NCI-H1092 (cell line): ENCODE data around the gene AGAP1.
"Not testable (repeated sequence)": the region's sequence is repeated elsewhere in the genome, so short reads cannot be mapped to it uniquely, and the experiment has no call there.

Experiments
- DNase-seq: peaks from one replicate; lab custom pipeline; 2025; lab: John Stamatoyannopoulos, UW

The AGAP1 gene

GRCh38 chr2:235592430-235592829, 98.6 kb downstream of the AGAP1 start:
- DNase-seq = no peak

DNA sequence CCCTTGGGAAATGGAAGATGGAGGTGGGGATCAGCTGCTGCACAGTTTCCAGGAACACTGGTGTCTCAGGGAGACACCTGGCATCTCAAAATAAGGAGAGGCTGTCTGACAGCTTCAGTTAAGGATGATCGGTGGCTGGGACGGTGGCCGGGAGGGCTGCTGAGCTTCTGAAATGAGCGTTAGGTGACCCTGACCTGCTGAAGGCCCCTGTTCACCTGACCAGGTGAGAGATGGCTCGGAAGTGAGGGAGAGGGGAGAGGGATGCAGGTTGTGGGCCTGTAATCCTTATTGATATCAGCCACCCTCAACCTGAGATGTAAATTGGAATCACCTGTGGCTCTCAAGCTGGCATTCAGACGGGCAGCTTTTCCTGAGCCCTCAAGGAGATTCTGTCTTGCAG, 99.0 kb downstream of the AGAP1 start:
- no peak for DNase-seq

GRCh38 chr2:235594041-235594440, 100.2 kb downstream of the AGAP1 start:
- peak; percentile 29 for DNase-seq

DNA sequence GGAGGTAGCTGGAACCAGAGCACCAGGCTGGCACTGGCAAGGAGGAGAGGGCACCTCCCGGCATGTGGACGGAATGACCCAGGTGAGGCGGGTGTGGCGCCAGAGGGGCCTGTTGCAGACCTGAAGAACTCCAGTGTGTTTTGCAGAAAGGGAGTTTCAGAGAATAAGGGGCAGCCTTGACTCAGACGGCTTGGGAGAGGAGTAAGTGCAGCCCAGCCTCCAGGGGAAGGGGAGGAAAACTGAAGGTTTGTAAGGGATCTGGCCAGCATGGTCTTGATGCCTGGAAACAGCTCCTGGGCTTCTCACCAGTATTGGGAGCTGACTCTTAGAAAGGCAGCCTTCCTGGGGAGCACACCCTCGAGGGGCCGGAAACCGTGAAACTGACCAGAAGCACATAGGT, 101.1 kb downstream of the AGAP1 start:
- no peak for DNase-seq

- peak; percentile 18 for DNase-seq
Observed at GRCh38 chr2:235595422-235596010, 101.7 kb downstream of the AGAP1 start.

DNA sequence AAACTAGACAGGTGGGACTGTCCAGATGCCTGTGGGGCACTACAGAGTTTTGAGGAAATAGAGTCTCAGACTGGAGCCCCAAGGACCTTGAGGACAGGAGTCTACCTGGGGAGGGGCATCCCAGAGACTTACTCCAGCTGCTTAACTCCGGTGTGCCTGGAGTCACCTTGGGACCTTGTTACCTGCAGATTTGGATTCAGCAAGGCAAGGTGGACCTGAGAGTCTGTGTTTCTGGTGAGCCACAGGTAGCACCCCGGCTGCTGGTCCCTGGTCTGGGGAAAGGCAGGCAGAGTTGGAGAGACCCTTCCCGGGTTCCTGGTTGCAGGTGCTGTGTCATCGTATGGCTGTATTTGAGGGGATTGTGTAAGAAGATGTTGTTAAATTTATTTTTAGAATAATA, 102.4 kb downstream of the AGAP1 start:
- DNase-seq = no peak

GRCh38 chr2:235597081-235597615, 103.3 kb downstream of the AGAP1 start:
- DNase-seq = no peak

DNA sequence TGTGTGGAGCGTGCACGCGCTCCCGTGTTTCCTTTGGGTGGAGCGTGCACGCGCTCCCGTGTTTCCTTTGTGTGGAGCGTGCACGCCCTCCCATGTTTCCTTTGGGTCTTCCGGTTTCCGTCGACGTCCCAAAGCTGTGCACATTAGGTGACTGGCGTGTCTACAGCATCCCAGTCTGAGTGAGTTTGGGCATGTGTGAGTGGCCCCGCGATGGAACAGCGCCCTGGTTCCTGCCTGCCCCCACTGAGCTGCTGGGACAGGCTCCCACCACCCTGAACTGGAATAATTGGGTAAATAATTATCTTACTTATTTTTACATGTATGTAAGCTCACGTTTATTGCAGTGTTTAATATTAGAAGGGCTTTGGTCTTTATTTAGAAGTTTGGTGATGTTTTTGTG, 104.2 kb downstream of the AGAP1 start:
- DNase-seq = no peak

DNA sequence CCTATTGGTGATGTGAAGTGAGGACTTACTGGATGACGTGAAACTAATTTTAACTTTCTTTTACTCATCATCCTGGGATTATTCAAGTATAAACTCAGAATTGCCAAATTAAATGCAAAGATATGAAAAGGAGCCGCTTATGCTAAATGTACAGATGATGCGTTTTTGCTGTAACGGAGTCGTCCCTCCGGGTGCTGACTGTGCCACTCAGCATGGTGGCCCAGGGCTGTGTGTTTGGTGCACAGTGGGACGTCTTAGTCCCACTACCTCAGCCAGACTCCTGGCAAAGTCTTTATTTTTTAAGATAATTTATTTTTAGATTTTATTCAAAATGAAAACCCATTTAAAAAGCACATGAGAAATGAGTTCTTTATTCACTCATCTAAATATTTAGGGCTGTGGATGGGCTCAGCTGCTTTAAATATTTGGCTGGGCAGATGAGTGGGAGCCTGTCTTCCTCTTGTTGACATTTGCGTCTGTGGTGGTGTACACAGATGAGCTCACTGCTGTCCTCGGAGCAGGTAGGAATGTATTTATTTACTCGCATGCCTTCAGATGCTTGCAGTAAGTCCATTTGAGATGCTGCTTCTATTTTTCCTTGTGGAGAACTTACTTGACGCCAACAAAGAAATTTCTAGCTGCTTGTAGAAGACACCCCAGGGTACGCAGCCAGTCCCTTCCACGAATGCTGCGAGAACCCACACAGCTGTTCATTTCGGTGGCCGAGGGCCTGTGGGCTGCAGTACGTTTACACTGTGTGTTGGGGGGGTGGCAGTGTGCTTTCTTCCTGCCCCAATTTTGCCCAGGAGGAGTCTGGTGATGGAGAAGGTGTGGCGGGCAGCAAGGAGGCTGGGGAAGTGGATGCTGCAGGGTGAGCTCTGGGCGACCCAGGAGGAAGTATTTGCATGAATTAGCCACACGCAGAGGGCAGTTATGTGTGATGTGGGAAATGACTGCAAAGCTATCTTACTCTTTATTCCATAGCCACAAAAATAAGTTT, 105.0 kb downstream of the AGAP1 start:
- DNase-seq = no peak

- DNase-seq = no peak
Observed at GRCh38 chr2:235599596-235600338, 105.9 kb downstream of the AGAP1 start.

DNA sequence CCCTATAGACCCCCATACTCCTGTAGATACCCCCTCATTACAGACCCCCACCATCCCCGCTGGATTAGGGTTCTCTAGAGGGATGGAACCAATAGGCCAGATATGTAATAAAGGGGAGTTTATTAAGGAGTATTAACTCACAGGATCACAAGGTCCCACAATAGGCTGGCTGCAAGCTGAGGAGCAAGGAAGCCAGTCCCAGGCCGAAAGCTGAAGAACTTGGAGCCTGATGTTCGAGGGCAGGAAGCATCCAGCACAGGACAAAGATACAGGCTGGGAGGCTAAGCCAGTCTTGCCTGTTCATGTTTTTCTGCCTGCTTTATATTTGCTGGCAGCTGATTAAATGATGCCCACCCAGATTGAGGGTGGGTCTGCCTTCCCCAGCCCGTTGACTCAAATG, 106.6 kb downstream of the AGAP1 start:
- DNase-seq = no peak

DNA sequence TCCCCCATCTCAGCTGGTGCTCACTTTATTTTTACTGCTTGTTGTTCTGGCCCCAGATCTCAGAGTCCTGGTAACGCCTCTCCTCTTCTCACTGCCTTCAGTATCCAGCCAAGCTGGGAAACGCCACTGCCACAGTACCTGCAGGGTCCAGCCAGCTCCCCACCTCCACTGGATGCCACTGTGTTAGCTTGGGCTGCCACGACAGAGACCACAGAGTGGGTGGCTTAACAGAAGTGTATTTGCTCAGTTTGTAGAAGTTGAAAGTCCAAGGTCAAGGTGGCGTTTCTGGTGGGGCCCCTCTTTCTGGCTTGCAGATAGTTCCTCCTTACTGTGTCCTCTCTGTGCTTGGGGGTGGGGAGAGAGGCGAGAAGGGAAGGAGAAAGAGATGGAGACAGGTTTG, 107.1 kb downstream of the AGAP1 start:
- DNase-seq = no peak

DNA sequence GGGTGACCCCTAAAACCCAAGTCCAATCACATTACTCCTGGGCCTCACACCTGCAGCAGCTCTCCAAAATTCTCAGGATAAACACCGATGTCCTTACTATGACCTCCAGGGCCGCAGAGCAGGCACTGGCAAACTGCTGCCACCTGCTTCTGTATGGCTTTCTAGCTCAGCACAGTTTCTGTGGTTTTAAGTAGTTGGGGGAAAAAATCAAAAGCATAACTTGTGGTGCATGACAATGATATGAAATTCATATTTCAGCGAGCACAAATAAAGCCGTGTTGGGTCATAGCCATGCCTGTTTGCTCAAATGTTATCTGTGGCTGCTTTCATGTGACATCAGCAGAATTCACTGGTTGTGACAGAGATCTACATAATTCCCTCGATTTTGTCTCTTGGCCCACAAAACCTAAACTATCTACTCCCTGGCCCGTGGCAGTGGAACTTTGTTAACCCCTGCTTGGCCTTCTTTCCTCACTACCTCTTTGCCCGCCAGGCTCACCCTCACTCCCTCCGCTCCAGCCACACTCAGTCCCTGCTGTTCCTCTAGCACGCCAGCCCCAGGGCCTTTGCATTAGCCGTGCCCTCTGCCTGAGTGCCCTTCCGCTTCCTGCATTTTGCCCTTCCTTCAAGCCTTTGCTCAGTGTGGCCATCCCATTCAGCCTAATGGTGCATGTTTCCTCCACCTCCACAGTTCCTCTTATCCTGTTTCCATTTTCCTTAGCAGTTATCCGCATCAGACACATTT, 108.3 kb downstream of the AGAP1 start:
- no peak for DNase-seq

- not testable (repeated sequence) for DNase-seq
Observed at GRCh38 chr2:235602971-235603370, 109.1 kb downstream of the AGAP1 start.

- no peak for DNase-seq
Observed at GRCh38 chr2:235603659-235604058, 109.8 kb downstream of the AGAP1 start.

GRCh38 chr2:235605312-235606003, 111.6 kb downstream of the AGAP1 start:
- peak; percentile 42 for DNase-seq

- DNase-seq = no peak
Observed at GRCh38 chr2:235606004-235606715, 112.3 kb downstream of the AGAP1 start.

DNA sequence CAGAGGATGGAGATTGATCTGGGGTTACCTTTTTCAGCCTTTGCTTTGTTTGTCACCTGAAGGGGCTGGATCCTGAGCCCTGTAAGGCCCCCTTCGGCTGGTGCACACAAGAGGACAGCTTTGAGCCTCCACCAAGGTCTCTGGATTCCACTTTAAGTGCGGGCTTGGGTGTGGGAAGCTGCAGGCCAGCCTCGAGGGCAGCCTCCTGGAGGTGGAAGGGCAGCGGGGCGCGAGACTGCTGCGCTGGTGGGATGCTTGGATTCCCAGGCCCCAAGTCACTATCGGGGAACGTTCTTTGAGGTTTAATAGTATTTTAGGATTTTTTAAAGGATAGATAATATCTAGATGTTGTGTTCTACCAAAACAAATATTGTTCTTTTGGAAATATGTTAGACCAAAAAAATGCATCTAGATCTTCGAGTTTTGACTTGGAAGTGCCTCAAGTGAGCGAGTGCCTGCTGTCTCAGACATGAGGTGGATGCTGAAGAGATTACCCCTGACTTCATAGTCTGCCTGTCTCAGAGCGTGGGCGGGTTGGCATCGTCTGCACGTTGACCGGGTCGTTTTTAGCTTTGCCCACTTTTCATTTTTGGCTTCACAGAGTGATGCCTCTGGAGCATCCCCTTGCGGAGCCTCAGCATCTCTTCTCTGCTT, 113.8 kb downstream of the AGAP1 start:
- no peak for DNase-seq

DNA sequence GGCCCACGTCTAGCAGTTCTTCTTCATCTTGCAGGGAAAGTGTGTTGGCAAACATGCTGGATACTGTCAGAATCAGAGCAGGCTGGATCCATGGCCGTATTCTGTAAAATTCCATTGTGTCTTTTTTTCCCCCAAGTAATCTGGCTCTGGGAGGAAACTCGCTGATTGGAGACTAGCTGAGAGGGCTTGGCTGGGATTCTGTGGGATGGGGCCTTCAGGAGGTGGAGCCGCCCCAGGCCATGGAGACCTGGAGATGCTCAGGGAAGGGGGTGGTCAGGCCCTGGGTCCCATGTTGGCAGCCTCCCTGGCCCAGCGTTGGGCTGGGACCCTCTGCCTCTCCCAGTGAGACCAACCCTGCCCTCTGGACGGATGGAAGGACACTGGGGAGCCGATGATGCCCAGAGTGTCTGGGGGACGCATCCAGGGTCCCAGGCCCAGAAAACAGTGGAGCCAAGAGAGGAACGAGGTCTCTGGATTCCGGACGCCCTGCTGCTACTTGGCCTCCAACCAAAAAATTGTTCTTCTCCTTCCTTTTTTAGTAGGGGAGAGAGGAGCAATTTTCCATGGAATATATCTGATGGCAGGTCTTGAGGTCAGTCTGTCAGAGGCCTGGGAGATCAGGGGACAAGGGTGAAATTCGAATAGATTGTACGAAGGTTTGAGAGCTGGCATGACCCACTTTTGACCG, 114.5 kb downstream of the AGAP1 start:
- DNase-seq = no peak
